OCI-LY7 (cell line): Measurements from ENCODE around the gene DCT. TPM values are rescaled to one million over a fixed set of nuclear protein-coding genes. Genes with fewer than 3 reads are reported as not detected.

Source experiments
- BruUV-seq: library from RNA; stranded (reverse); fragments of 400-500 nt; replicated peaks from 2 replicates; lab custom pipeline; 2021; lab: Mats Ljungman, UMichigan
- CTCF ChIA-PET: fragments of 300-600 bp; sonication (Branson Sonifier 250); formaldehyde crosslinking; loops from one replicate; lab custom pipeline; 2022; ENCODE audit warnings: antibody characterized with exemption; ENCODE audit not compliant: unreplicated experiment; lab: Charles Lee
- POLR2A ChIA-PET: fragments of 300-600 bp; sonication (Branson Sonifier 250); formaldehyde crosslinking; loops from one replicate; lab custom pipeline; 2022; ENCODE audit warnings: antibody characterized with exemption; lab: Charles Lee
- DNase-seq: peaks from one replicate; pipeline ENCODE4 v3.0.0-alpha.2; 2015; ENCODE audit warnings: low spot score
- H2AFZ ChIP-seq: fragments of 200-600 bp; sonication (generic), shearing (Covaris generic); 2 replicates; pipeline ENCODE4 v1.6.1; 2014; ENCODE audit warnings: mild to moderate bottlenecking, antibody characterized with exemption, low read length, moderate library complexity
- H3K27ac ChIP-seq: fragments of 200-600 bp; sonication (generic); 2 replicates; pipeline ENCODE4 v1.5.1; 2014; ENCODE audit warnings: mixed run types, low read depth, mild to moderate bottlenecking, moderate library complexity, low read length, inconsistent platforms; ENCODE audit not compliant: poor library complexity, severe bottlenecking
- H3K36me3 ChIP-seq: fragments of 200-600 bp; sonication (generic); 2 replicates; pipeline ENCODE4 v1.6.1; 2014; ENCODE audit warnings: mild to moderate bottlenecking, antibody characterized with exemption, low read length, moderate library complexity, mixed read lengths; ENCODE audit not compliant: insufficient read depth
- H3K4me1 ChIP-seq: fragments of 200-600 bp; sonication (generic); 2 replicates; pipeline ENCODE4 v1.5.1; 2014; ENCODE audit warnings: mild to moderate bottlenecking, low read length; ENCODE audit not compliant: insufficient read depth, poor library complexity, severe bottlenecking
- H3K4me2 ChIP-seq: fragments of 200-600 bp; sonication (generic); 2 replicates; pipeline ENCODE4 v1.6.1; 2014; ENCODE audit warnings: mild to moderate bottlenecking, low read length
- H3K4me3 ChIP-seq: fragments of 200-600 bp; sonication (generic); 2 replicates; pipeline ENCODE4 v1.5.1; 2014; ENCODE audit warnings: mild to moderate bottlenecking, low read depth, low read length; ENCODE audit not compliant: poor library complexity, severe bottlenecking
- H3K79me2 ChIP-seq: fragments of 200-600 bp; sonication (generic); 2 replicates; pipeline ENCODE4 v1.6.1; 2016; ENCODE audit warnings: low read depth, mild to moderate bottlenecking, low read length, moderate library complexity, mixed read lengths; ENCODE audit not compliant: insufficient read depth
- H3K9me2 ChIP-seq: fragments of 200-600 bp; sonication (generic); 2 replicates; pipeline ENCODE4 v1.6.1; 2016; ENCODE audit warnings: mild to moderate bottlenecking, low read length, mixed read lengths; ENCODE audit not compliant: insufficient read depth
- H3K9me3 ChIP-seq: fragments of 200-600 bp; sonication (generic); 2 replicates; pipeline ENCODE4 v1.6.1; 2014; ENCODE audit warnings: mild to moderate bottlenecking, mixed run types, low read length, mixed read lengths
- H4K20me1 ChIP-seq: fragments of 200-600 bp; sonication (generic); 2 replicates; pipeline ENCODE4 v1.6.1; 2014; ENCODE audit warnings: mild to moderate bottlenecking, antibody characterized with exemption, low read length, moderate library complexity, mixed read lengths; ENCODE audit not compliant: insufficient read depth
- CTCF ChIP-seq: fragments of 200-600 bp; sonication (generic); conservative IDR thresholded peaks from 2 replicates; pipeline ENCODE4 v1.5.1; 2014; ENCODE audit warnings: mild to moderate bottlenecking, antibody characterized with exemption, low read length, moderate library complexity, mixed read lengths
- EZH2phosphoT487 ChIP-seq: fragments of 200-600 bp; sonication (generic); IDR thresholded peaks from 2 replicates; pipeline ENCODE4 v1.6.1; 2018; ENCODE audit warnings: low read depth, borderline replicate concordance, mild to moderate bottlenecking, mixed run types, antibody characterized with exemption, low read length, moderate library complexity, mixed read lengths
- intact Hi-C: fragments of 100-400 bp; cut with micrococcal nuclease; formaldehyde crosslinking; loops from one replicate; pipeline ENCODE4 v1.10.0; 2022; ENCODE audit not compliant: unreplicated experiment
- total RNA-seq, 2 experiments: library from RNA; depleted of rRNA in 1 of 2; stranded (reverse); fragments of >200 nt in 1 of 2; shearing (Covaris generic) in 1 of 2; gene quantifications; 2 replicates each; pipeline ENCODE4 v1.2.3, GENCODE V29; 2014 to 2022

Gene DCT
- total RNA-seq, 2 experiments from 2014 or later, result 0.25 TPM; not detected in 1

GRCh38 chr13:94483970-94484369, 4.5 kb upstream of the DCT start:
- no peaks in the 10 kb centered on the region for H4K20me1 ChIP-seq
- ChIA-PET CTCF (no interaction called here), POLR2A (no interaction called here)
- no peaks in the 10 kb centered on the region for H3K9me2 ChIP-seq
- H3K79me2 ChIP-seq, result no peaks in the 10 kb centered on the region
- no peak for DNase-seq
- no peak overlapping the region for H3K4me3 ChIP-seq
- H3K4me2 ChIP-seq, result no peak overlapping the region
- H2AFZ ChIP-seq, result no peak overlapping the region
- TF ChIP-seq CTCF, result no peak
- TF ChIP-seq EZH2phosphoT487, result no peak
- H3K36me3 ChIP-seq, result no peaks in the 10 kb centered on the region
- BruUV-seq, result no TSS peak
- H3K4me1 ChIP-seq, result no peaks in the 10 kb centered on the region
- intact Hi-C loops, result no loop called here
- no peaks in the 10 kb centered on the region for H3K9me3 ChIP-seq
- no peak overlapping the region for H3K27ac ChIP-seq

- TF ChIP-seq EZH2phosphoT487, result no peak
- TF ChIP-seq CTCF, result no peak
- Histone ChIP-seq H3K9me2 (no peaks in the 10 kb centered on the region), H3K27ac (no peak overlapping the region), H3K79me2 (no peaks in the 10 kb centered on the region), H3K9me3 (no peaks in the 10 kb centered on the region), H2AFZ (no peak overlapping the region), H3K4me2 (no peak overlapping the region), H4K20me1 (no peaks in the 10 kb centered on the region), H3K4me1 (no peaks in the 10 kb centered on the region), H3K4me3 (no peak overlapping the region), H3K36me3 (no peaks in the 10 kb centered on the region)
- no TSS peak for BruUV-seq
- ChIA-PET CTCF (no interaction called here), POLR2A (interaction anchor here (1.7 kb wide), 1 partner anchor 12 kb away, joined by 4 read pairs; no protein-coding TSS in a partner anchor)
- intact Hi-C loops, result no loop called here
- DNase-seq, result no peak
Measured at GRCh38 chr13:94481941-94482340, 2.5 kb upstream of the DCT start.

GRCh38 chr13:94480672-94481145, 1.2 kb upstream of the DCT start:
- no peak overlapping the region for H3K4me2 ChIP-seq
- no peak overlapping the region for H3K27ac ChIP-seq
- no peaks in the 10 kb centered on the region for H3K9me3 ChIP-seq
- BruUV-seq, result no TSS peak
- no peaks in the 10 kb centered on the region for H3K36me3 ChIP-seq
- ChIA-PET CTCF (no interaction called here), POLR2A (interaction anchor here (1.7 kb wide), 1 partner anchor 14 kb away, joined by 4 read pairs; no protein-coding TSS in a partner anchor)
- H3K79me2 ChIP-seq, result no peaks in the 10 kb centered on the region
- no peaks in the 10 kb centered on the region for H3K9me2 ChIP-seq
- no peak for DNase-seq
- no peak for TF ChIP-seq EZH2phosphoT487
- TF ChIP-seq CTCF, result no peak
- no peak overlapping the region for H3K4me3 ChIP-seq
- no peaks in the 10 kb centered on the region for H3K4me1 ChIP-seq
- no peak overlapping the region for H2AFZ ChIP-seq
- intact Hi-C loops, result no loop called here
- no peaks in the 10 kb centered on the region for H4K20me1 ChIP-seq
